ENCODE results near the gene FEM1C. TPM values are rescaled to one million over a fixed set of nuclear protein-coding genes. Genes with fewer than 3 reads are reported as not detected.

FEM1C gene
- total RNA-seq, 4 donors from 2014 or later: 18.9 to 39.4 (median 33.7) TPM

DNA sequence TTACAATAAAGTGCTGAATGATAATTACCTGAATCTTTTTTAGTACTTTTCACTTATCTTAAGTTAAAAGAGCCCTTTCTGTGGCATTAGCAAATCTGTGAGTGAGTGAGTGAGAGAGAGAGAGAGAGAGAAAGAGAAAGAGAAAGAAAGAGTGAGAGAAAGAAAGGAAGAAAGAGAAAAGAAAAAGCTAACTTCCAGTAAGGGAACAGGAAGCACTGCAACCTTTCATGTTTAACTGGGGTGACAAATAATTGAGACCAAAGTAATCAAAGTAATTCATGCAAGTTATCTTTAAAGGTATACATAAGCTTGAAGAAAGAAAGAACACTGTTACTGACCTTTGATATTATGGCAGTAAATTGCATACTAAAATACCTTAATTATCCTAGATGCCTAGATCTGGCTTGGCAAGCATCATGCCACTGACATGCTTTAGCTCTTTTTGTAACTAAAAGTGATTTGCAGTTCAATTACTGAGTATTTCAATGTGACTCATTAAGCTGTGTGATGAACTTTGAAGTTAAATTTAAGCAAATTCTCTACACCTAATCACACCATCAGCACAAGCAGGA, 21.7 kb downstream of the FEM1C start:
- ATAC-seq (no peak), DNase-seq (no peak)
- Histone ChIP-seq H3K9me3 (no peaks in the 10 kb centered on the region), H3K36me3 (peaks cover 0 to 28% of the 10 kb centered on the region in 2 donors), H3K4me3 (no peak overlapping the region), H3K27me3 (no peaks in the 10 kb centered on the region), H3K4me1 (peaks cover 16 to 25% of the 10 kb centered on the region in 2 donors), H3K27ac (no peak overlapping the region)
- in situ Hi-C loops (cut with MboI; ENCODE audit: low sequenced_read_pairs in 4 of 4) (no loop called here), intact Hi-C loops (cut with DNase I; ENCODE audit: low total_unique reads) (no loop called here)
- TF ChIP-seq, protein P1, sequence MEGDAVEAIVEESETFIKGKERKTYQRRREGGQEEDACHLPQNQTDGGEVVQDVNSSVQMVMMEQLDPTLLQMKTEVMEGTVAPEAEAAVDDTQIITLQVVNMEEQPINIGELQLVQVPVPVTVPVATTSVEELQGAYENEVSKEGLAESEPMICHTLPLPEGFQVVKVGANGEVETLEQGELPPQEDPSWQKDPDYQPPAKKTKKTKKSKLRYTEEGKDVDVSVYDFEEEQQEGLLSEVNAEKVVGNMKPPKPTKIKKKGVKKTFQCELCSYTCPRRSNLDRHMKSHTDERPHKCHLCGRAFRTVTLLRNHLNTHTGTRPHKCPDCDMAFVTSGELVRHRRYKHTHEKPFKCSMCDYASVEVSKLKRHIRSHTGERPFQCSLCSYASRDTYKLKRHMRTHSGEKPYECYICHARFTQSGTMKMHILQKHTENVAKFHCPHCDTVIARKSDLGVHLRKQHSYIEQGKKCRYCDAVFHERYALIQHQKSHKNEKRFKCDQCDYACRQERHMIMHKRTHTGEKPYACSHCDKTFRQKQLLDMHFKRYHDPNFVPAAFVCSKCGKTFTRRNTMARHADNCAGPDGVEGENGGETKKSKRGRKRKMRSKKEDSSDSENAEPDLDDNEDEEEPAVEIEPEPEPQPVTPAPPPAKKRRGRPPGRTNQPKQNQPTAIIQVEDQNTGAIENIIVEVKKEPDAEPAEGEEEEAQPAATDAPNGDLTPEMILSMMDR (IDR thresholded peaks at IDR 0.05 in 4 of 5, conservative IDR thresholded peaks at IDR 0.05 in 1 of 5): no peak
- TF ChIP-seq POLR2A (IDR thresholded peaks at IDR 0.05): no peak

DNA sequence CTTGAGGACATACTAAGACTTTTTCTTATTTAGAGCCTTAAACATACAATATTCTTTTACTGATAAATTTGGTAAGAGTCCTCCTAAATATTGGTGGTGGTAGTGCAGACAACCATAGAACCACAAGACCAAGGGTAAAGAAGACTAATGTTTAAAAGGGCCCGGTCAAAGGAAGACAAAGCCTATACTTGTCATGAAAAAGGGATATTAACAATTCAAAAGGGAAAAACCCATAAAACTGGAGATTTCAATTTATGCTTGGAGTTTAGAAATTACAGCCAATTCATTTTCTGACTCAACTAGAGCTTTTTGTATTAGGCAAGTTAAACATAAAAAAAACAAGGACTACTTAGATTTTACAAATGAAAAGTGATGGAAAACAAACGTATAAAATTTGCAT, 24.4 kb downstream of the FEM1C start:
- no peaks in the 10 kb centered on the region for H3K27me3 ChIP-seq
- H3K27ac ChIP-seq: no peak overlapping the region
- TF ChIP-seq POLR2A (IDR thresholded peaks at IDR 0.05): no peak
- TF ChIP-seq, protein P1 (IDR thresholded peaks at IDR 0.05 in 4 of 5, conservative IDR thresholded peaks at IDR 0.05 in 1 of 5): no peak
- H3K36me3 ChIP-seq: peaks cover 0 to 23% of the 10 kb centered on the region in 2 donors
- DNase-seq (no peak), ATAC-seq (no peak)
- no peaks in the 10 kb centered on the region for H3K9me3 ChIP-seq
- H3K4me3 ChIP-seq: no peak overlapping the region
- in situ Hi-C loops (cut with MboI; ENCODE audit: low sequenced_read_pairs in 4 of 4): no loop called here
- H3K4me1 ChIP-seq: peaks cover 8% of the 10 kb centered on the region in 2 donors
- intact Hi-C loops (cut with DNase I; ENCODE audit: low total_unique reads): no loop called here

DNA sequence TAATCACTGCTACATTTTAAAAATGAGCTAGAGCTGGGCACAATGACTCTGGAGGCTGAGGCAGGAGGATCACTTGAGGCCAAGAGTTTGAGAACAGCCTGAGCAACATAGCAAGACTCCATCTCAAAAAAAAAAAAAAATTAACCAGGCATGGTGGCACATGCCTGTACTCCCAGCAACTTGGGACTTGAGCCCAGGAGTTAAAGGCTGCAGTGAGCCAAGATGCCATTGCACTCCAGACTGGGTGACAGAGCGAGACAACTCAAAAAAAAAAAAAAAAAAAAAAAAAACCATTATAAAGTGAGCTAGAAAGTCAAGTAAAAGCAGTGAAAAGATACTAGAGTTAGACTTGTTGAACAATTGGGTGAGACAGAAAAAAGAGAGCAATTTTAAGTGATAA, 28.2 kb downstream of the FEM1C start:
- intact Hi-C loops (cut with DNase I; ENCODE audit: low total_unique reads): no loop called here
- H3K4me1 ChIP-seq: no peaks in the 10 kb centered on the region

DNA sequence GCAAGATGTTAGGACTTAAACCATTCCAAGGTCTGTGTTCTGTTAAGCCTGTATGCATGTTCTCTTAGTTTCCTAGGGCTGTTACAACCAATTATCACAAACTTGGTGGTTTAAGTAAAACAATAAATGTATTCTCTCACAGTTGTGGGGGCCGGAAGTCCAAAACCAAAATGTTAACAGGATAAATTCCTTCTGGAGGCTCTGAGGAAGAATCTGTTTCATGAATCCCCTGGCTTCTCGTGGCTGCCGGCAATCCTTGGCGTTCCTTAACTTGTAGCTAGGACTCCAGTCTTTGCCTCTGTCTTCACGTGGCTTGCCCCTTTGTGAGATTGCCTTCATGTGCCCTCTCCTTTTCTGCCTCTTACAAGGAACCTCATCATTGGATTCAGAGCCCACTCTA, 30.4 kb downstream of the FEM1C start:
- Histone ChIP-seq H3K4me1 (no peaks in the 10 kb centered on the region), H3K27me3 (no peaks in the 10 kb centered on the region), H3K36me3 (no peaks in the 10 kb centered on the region), H3K27ac (no peak overlapping the region), H3K4me3 (no peak overlapping the region), H3K9me3 (no peaks in the 10 kb centered on the region)
- intact Hi-C loops (cut with DNase I; ENCODE audit: low total_unique reads): no loop called here
- DNase-seq (no peak), ATAC-seq (no peak)
- TF ChIP-seq, protein P1 (IDR thresholded peaks at IDR 0.05 in 4 of 5, conservative IDR thresholded peaks at IDR 0.05 in 1 of 5): no peak
- no peak for TF ChIP-seq POLR2A (IDR thresholded peaks at IDR 0.05)
- in situ Hi-C loops (cut with MboI; ENCODE audit: low sequenced_read_pairs in 4 of 4): no loop called here

More for the DNA sequence above, 28.2 kb downstream of the FEM1C start:
- no peak for TF ChIP-seq POLR2A (IDR thresholded peaks at IDR 0.05)
- TF ChIP-seq, protein P1 (IDR thresholded peaks at IDR 0.05 in 4 of 5, conservative IDR thresholded peaks at IDR 0.05 in 1 of 5): no peak
- in situ Hi-C loops (cut with MboI; ENCODE audit: low sequenced_read_pairs in 4 of 4): no loop called here
- Histone ChIP-seq H3K4me3 (no peak overlapping the region), H3K9me3 (no peaks in the 10 kb centered on the region), H3K27me3 (no peaks in the 10 kb centered on the region), H3K27ac (no peak overlapping the region), H3K36me3 (no peaks in the 10 kb centered on the region)
- ATAC-seq (no peak), DNase-seq (no peak)

DNA sequence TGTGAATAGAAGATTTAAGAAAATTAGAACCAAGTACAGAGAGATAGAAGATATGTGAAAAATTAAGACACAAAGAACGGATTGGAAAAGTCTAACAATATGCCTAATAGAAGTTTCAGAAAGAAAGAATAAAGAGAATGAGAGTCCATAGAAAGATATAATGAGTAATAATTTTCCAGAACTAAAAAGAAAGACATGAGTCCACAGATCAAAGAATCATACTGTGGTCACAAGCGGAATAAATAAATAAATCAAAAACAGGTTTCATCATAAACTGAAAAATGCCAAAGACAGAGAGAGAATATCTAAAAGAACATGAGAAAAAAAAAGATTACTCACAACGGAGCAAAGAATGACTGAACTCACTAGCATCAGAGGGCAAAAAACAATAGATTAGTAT, 32.9 kb downstream of the FEM1C start:
- in situ Hi-C loops (cut with MboI; ENCODE audit: low sequenced_read_pairs in 4 of 4) (no loop called here), intact Hi-C loops (cut with DNase I; ENCODE audit: low total_unique reads) (no loop called here)
- no peaks in the 10 kb centered on the region for H3K36me3 ChIP-seq
- no peaks in the 10 kb centered on the region for H3K4me1 ChIP-seq
- TF ChIP-seq POLR2A (IDR thresholded peaks at IDR 0.05): no peak
- TF ChIP-seq, protein P1 (IDR thresholded peaks at IDR 0.05 in 4 of 5, conservative IDR thresholded peaks at IDR 0.05 in 1 of 5): no peak
- no peak for ATAC-seq
- H3K27ac ChIP-seq: no peak overlapping the region
- H3K9me3 ChIP-seq: no peaks in the 10 kb centered on the region
- H3K4me3 ChIP-seq: no peak overlapping the region
- no peak for DNase-seq
- H3K27me3 ChIP-seq: no peaks in the 10 kb centered on the region
